K562 (cell line): Measurements from ENCODE around the gene FAM174C. TPM values are rescaled to one million over a fixed set of nuclear protein-coding genes. Genes with fewer than 3 reads are reported as not detected.

Experiments used
- ATAC-seq: fragments of 200-7000 bp; cut with Tn5 transposase; 3 replicates; pipeline ENCODE4 v1.9.1; 2020; ENCODE audit warnings: moderate library complexity
- BruUV-seq: library from RNA; stranded (reverse); fragments of 400-500 nt; replicated peaks from 2 replicates; lab custom pipeline; 2021; lab: Mats Ljungman, UMichigan
- CTCF ChIA-PET: fragments of 300-600 bp; formaldehyde crosslinking; extraction: SDS; loops from one replicate; lab custom pipeline; 2021; ENCODE audit warnings: low intra/inter-chr PET ratio; lab: Yijun Ruan, JAX
- POLR2A ChIA-PET: fragments of 300-600, 350-650 bp; sonication (Branson Sonifier 250); formaldehyde crosslinking; extraction: SDS; loops from one replicate; lab custom pipeline; 2021; ENCODE audit warnings: antibody characterized with exemption, inconsistent platforms; lab: Yijun Ruan, JAX
- DNase-seq, 4 experiments: peaks; one replicate each; pipeline versions ENCODE4 v3.0.0 to v3.0.0-alpha.2; 2011 to 2018; ENCODE audit warnings: low spot score in 3 of 4, mixed read lengths in 3 of 4; ENCODE audit errors: extremely low read depth in 1 of 4
- FAIRE-seq: peaks from 2 replicates; lab custom pipeline; 2011; peaks lifted over from hg19 to GRCh38; lab: Jason Lieb, UNC
- H2AFZ ChIP-seq: 2 replicates; pipeline ENCODE4 v1.6.0; 2011; ENCODE audit warnings: low read depth, low read length, control low read depth, inconsistent platforms
- H3K27ac ChIP-seq: fragments of 200-600 bp; 3 replicates; pipeline ENCODE4 v1.8.0; 2011; ENCODE audit warnings: low read depth, mild to moderate bottlenecking, control low read depth, inconsistent platforms, low read length, moderate library complexity, mixed read lengths; ENCODE audit errors: extremely low read depth
- H3K27me3 ChIP-seq, 2 experiments: fragments of 300-600 bp in 1 of 2; 2 replicates in 1 of 2; 3 replicates in 1 of 2; pipeline versions ENCODE4 v1.6.0 to v1.8.0; 2011; ENCODE audit warnings: inconsistent platforms in 2 of 2, low read length in 2 of 2, mild to moderate bottlenecking in 1 of 2, mixed read lengths in 1 of 2, moderate library complexity in 1 of 2; ENCODE audit not compliant: control insufficient read depth in 2 of 2, insufficient read depth in 2 of 2
- H3K36me3 ChIP-seq: fragments of 300-600 bp; 3 replicates; pipeline ENCODE4 v1.8.0; 2011; ENCODE audit warnings: mild to moderate bottlenecking, low read length, inconsistent platforms; ENCODE audit not compliant: control insufficient read depth, insufficient read depth
- H3K4me1 ChIP-seq, 2 experiments: fragments of 200-600 bp in 1 of 2; replicated peaks in 1 of 2; 2 replicates in 1 of 2; 3 replicates in 1 of 2; pipeline versions ENCODE4 v1.5.1 to v1.8.0; 2011; ENCODE audit warnings: inconsistent platforms in 2 of 2, low read length in 2 of 2, mild to moderate bottlenecking in 1 of 2, mixed read lengths in 1 of 2, moderate library complexity in 1 of 2; ENCODE audit not compliant: control insufficient read depth in 2 of 2, insufficient read depth in 2 of 2
- H3K4me2 ChIP-seq: 2 replicates; pipeline ENCODE4 v1.6.1; 2011; ENCODE audit warnings: low read length, control low read depth, inconsistent platforms, mixed read lengths; ENCODE audit not compliant: insufficient read depth
- H3K4me3 ChIP-seq: fragments of 200-600 bp; sonication (generic), shearing (Covaris generic); 2 replicates; pipeline ENCODE4 v1.5.1; 2016; ENCODE audit warnings: control low read depth, inconsistent platforms
- H3K79me2 ChIP-seq: fragments of 200-600 bp; 3 replicates; pipeline ENCODE4 v1.8.0; 2011; ENCODE audit warnings: low read length, inconsistent platforms; ENCODE audit not compliant: control insufficient read depth, insufficient read depth
- H3K9ac ChIP-seq, 2 experiments: 2 replicates each; pipeline versions ENCODE4 v1.6.0 to v1.6.1; 2011; ENCODE audit warnings: low read depth in 2 of 2, low read length in 2 of 2, control low read depth in 1 of 2, inconsistent platforms in 1 of 2, mild to moderate bottlenecking in 1 of 2, mixed read lengths in 1 of 2; ENCODE audit not compliant: insufficient read depth in 1 of 2
- H3K9me1 ChIP-seq: one replicate; pipeline ENCODE4 v1.6.0; 2011; ENCODE audit warnings: inconsistent platforms, mild to moderate bottlenecking, low read length, moderate library complexity; ENCODE audit not compliant: control insufficient read depth, insufficient read depth
- H3K9me3 ChIP-seq: replicated peaks from 2 replicates; pipeline ENCODE4 v1.5.1; 2011; ENCODE audit warnings: low read depth, low read length, inconsistent platforms; ENCODE audit not compliant: control insufficient read depth, insufficient read depth
- H4K20me1 ChIP-seq: replicated peaks from 2 replicates; pipeline ENCODE4 v1.6.1; 2011; ENCODE audit warnings: low read length, inconsistent platforms, mixed read lengths; ENCODE audit not compliant: control insufficient read depth, insufficient read depth
- ATF4 ChIP-seq: fragments of 450-650 bp; formaldehyde crosslinking; IDR thresholded peaks from 2 replicates; pipeline ENCODE4 v1.4.0; 2022; ENCODE audit warnings: mild to moderate bottlenecking, moderate library complexity
- BHLHE40 ChIP-seq: IDR thresholded peaks from 2 replicates; pipeline ENCODE4 v1.6.1; 2011; ENCODE audit warnings: low read length, improper control_type of control experiment
- BMI1 ChIP-seq: fragments of 150-350 bp; IDR thresholded peaks from 2 replicates; pipeline ENCODE4 v1.6.1; 2014; ENCODE audit warnings: low read length
- HDAC2 ChIP-seq: fragments of 450-650 bp; IDR thresholded peaks from 2 replicates; pipeline ENCODE4 v1.6.1; 2016; ENCODE audit warnings: mild to moderate bottlenecking
- MAZ ChIP-seq, 2 experiments: fragments of 450-650 bp in 1 of 2; sonication (generic) in 1 of 2; formaldehyde crosslinking; IDR thresholded peaks in 1 of 2; conservative IDR thresholded peaks in 1 of 2; 2 replicates each; pipeline versions ENCODE4 v1.4.0 to v1.5.0; 2020; ENCODE audit warnings: mild to moderate bottlenecking in 1 of 2, missing genetic modification reagents in 1 of 2
- MTA2 ChIP-seq: fragments of 450-650 bp; IDR thresholded peaks from 2 replicates; pipeline ENCODE4 v1.6.1; 2016; ENCODE audit warnings: low read depth
- NCOA6 ChIP-seq: fragments of 450-650 bp; IDR thresholded peaks from 2 replicates; pipeline ENCODE4 v1.6.1; 2017; ENCODE audit warnings: mild to moderate bottlenecking
- PCBP1 ChIP-seq: fragments of 200-400 bp; formaldehyde crosslinking; IDR thresholded peaks from 2 replicates; pipeline ENCODE4 v1.6.1; 2018; ENCODE audit warnings: mild to moderate bottlenecking, low read depth, low read length; ENCODE audit not compliant: poor library complexity, severe bottlenecking
- PRPF4 ChIP-seq: fragments of 200-400 bp; formaldehyde crosslinking; IDR thresholded peaks from one replicate; pipeline ENCODE4 v1.6.1; 2017; ENCODE audit warnings: low read length, low read depth, mild to moderate bottlenecking; ENCODE audit not compliant: insufficient read depth, poor library complexity, severe bottlenecking
- RBM22 ChIP-seq: fragments of 200-400 bp; formaldehyde crosslinking; IDR thresholded peaks from 2 replicates; pipeline ENCODE4 v1.6.1; 2018; ENCODE audit warnings: low read length, low read depth; ENCODE audit not compliant: poor library complexity, severe bottlenecking
- SIN3B ChIP-seq: fragments of 450-650 bp; IDR thresholded peaks from 2 replicates; pipeline ENCODE4 v1.6.1; 2017; ENCODE audit warnings: low read depth, mild to moderate bottlenecking, moderate library complexity
- WHSC1 ChIP-seq: IDR thresholded peaks from one replicate; pipeline ENCODE4 v1.6.1; 2012; ENCODE audit warnings: low read length, control low read depth, inconsistent platforms
- ZBTB7A ChIP-seq: IDR thresholded peaks from 2 replicates; pipeline ENCODE4 v1.6.1; 2011; ENCODE audit warnings: low read depth, mild to moderate bottlenecking, low read length, moderate library complexity, borderline replicate concordance; ENCODE audit not compliant: control insufficient read depth
- ZFP36 ChIP-seq: fragments of 150-350 bp; IDR thresholded peaks from 2 replicates; pipeline ENCODE4 v1.6.1; 2018; ENCODE audit warnings: low read length, low read depth; ENCODE audit not compliant: partially characterized antibody
- ZNF444 ChIP-seq: fragments of 250-450 bp; sonication (Bioruptor Pico); IDR thresholded peaks from 2 replicates; pipeline ENCODE4 v1.4.0; 2020; ENCODE audit warnings: mild to moderate bottlenecking, moderate library complexity
- ZNF695 ChIP-seq: fragments of 450-650 bp; formaldehyde crosslinking; IDR thresholded peaks from 2 replicates; pipeline ENCODE4 v1.4.0; 2020; ENCODE audit warnings: mild to moderate bottlenecking, moderate library complexity
- WGBS: fragments of 100-300 bp; shearing (Covaris generic); methylation state at CpG from one replicate; pipeline ENCODE4 v1.1.6; 2016; ENCODE audit warnings: low coverage, mixed read lengths; ENCODE audit not compliant: insufficient coverage; ENCODE audit errors: missing lambda C conversion rate; 5-methylcytosine and 5-hydroxymethylcytosine counted together
- in situ Hi-C: fragments of 300-500 bp; cut with MboI; formaldehyde crosslinking; loops from 4 replicates; pipeline ENCODE4 v1.15.0; 2018; ENCODE audit warnings: inconsistent platforms, mixed read lengths
- intact Hi-C: fragments of 100-400 bp; cut with micrococcal nuclease; formaldehyde crosslinking; loops from 2 replicates; pipeline ENCODE4 v1.14.2; 2022
- polyA plus RNA-seq, 8 experiments: library from polyadenylated mRNA; depleted of rRNA in 4 of 8; stranded (reverse) in 5 of 8; unstranded in 3 of 8; fragments of >200 nt; fragmentation: Nextera tagmentation in 2 of 8; fragmentation: Illumina TruSeq in 1 of 8; extraction: Ambion mirVana in 2 of 8; extraction: Trizol in 1 of 8; gene quantifications; 2 replicates each; pipeline versions ENCODE4 v1.2.1 to v1.2.3, GENCODE V29; 2011 to 2014; ENCODE audit warnings: inconsistent platforms in 1 of 8, missing spikeins in 1 of 8
- total RNA-seq, 7 experiments: library from RNA; depleted of rRNA in 6 of 7; stranded (reverse); fragments of >200 nt in 6 of 7; fragmentation: Illumina TruSeq in 2 of 7; extraction: Trizol in 2 of 7; gene quantifications; 2 replicates each; pipeline versions ENCODE4 v1.2.1 to v1.2.3, GENCODE V29; 2011 to 2021; ENCODE audit warnings: low replicate concordance in 1 of 7
- TF ChIP-seq, protein P1 (sequence below): fragments of 200-800 bp; sonication (Bioruptor generic); IDR thresholded peaks from 2 replicates; pipeline ENCODE4 v1.6.1; 2017; ENCODE audit warnings: missing genetic modification characterization, missing compliant biosample characterization
- TF ChIP-seq, protein P2 (sequence below): IDR thresholded peaks from 2 replicates; pipeline ENCODE4 v1.6.1; 2014; ENCODE audit warnings: antibody characterized with exemption

FAM174C gene
- total and polyA plus RNA-seq, 9 of the 15 experiments (the other 6 are each of a cell fraction or from before 2014, with no cell fraction given), result 0.66 to 89.6 (median 20.3) TPM

DNA sequence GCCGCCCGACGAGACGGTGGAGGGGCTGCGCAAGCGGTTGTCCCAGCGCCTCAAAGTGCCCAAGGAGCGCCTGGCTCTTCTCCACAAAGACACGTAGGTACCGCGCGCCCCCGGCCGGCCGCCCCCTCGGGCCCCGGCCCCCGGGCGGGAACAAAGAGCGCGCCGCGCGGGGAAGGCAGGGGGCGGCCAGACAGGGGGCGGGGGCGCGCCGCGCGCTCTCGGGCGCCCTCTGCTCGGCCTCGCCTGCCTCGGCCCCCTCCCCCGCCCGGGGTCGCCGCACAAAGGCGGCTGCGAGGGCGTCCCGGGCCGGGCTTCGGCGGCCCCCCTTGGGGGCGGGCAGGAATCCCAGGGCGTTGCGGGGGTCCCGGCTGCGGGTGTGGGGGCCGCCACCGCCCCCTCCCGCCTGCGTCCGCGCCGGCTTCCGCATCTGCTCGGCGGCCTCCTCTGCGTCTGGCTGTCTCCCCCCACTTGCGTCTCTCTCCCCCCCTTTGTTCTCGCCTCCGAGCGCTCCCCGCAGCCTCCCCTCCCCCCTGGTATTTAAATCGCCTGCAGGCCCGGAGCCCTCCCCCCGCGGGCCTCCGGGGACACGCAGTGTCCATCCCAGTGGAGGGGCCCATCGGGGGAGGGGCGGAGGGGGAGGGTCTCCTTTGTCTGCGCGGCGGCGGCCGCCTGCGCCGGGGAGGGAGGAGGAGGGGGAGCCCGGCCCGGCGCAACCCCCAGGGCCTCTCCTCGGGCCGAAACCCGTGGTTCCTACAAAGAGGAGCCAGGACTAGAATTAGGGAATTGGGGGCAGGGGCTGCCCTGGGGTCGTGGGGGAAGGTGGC, 24.7 kb upstream of the FAM174C start:
- CTCF ChIA-PET, result interaction anchor here (0.7 kb wide), 1 partner anchor 161 kb away, joined by 6 read pairs; no protein-coding TSS in a partner anchor
- Histone ChIP-seq H3K4me2 (peak overlapping the region; percentile 84), H3K4me1 (peaks cover 31 to 95% of the 10 kb centered on the region in 2 experiments), H3K36me3 (peaks cover 54% of the 10 kb centered on the region; the same call in 1 of the 3 replicates), H3K4me3 (peak overlapping the region; percentile 93), H3K27ac (peak overlapping the region; percentile 82), H3K79me2 (peaks cover 63% of the 10 kb centered on the region), H4K20me1 (no peaks in the 10 kb centered on the region), H2AFZ (no peak overlapping the region), H3K9ac (peak overlapping the region; percentile 79 to 96), H3K9me3 (no peaks in the 10 kb centered on the region), H3K27me3 (no peaks in the 10 kb centered on the region), H3K9me1 (no peaks in the 10 kb centered on the region)
- intact Hi-C loops, result no loop called here
- no TSS peak for BruUV-seq
- POLR2A ChIA-PET, result interaction anchor here (0.6 to 7.8 kb wide), 5 partner anchors 16 to 341 kb away, joined by 3 to 88 read pairs (median 6); partner anchors contain the start of gene CIRBP
- WGBS, result 0% methylated on average over 3 of the region's 90 CpGs
- DNase-seq, result peak in 3 of 4 experiments; percentile 57 to 88 (median 72)
- in situ Hi-C loops, result no loop called here
- FAIRE-seq, result no peak
- ATAC-seq, result peak; percentile 1
- TF ChIP-seq ZFP36 (no peak), HDAC2 (no peak), BHLHE40 (no peak), MTA2 (no peak), RBM22 (peak; percentile 70), WHSC1 (no peak), BMI1 (no peak), PCBP1 (peak; percentile 80), ZNF444 (CRISPR knock-in tag) (peak; percentile 84), PRPF4 (peak; percentile 9), SIN3B (peak; percentile 56; the same call in 1 of the 2 replicates), ZNF695 (no peak), NCOA6 (no peak), MAZ (CRISPR knock-in tag; conservative IDR thresholded peaks at IDR 0.05 in 1 of 2, IDR thresholded peaks at IDR 0.05 in 1 of 2) (0 out of 4 replicates have a peak, but pooled peaks of 1 of the 2 experiments have one; percentile 25), ZBTB7A (peak; percentile 90), ATF4 (CRISPR knock-in tag) (no peak)
- TF ChIP-seq, protein P1, sequence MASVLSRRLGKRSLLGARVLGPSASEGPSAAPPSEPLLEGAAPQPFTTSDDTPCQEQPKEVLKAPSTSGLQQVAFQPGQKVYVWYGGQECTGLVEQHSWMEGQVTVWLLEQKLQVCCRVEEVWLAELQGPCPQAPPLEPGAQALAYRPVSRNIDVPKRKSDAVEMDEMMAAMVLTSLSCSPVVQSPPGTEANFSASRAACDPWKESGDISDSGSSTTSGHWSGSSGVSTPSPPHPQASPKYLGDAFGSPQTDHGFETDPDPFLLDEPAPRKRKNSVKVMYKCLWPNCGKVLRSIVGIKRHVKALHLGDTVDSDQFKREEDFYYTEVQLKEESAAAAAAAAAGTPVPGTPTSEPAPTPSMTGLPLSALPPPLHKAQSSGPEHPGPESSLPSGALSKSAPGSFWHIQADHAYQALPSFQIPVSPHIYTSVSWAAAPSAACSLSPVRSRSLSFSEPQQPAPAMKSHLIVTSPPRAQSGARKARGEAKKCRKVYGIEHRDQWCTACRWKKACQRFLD (CRISPR knock-in tag), result 0 out of 2 replicates have a peak, but pooled peaks have one; percentile 0
- TF ChIP-seq, protein P2, sequence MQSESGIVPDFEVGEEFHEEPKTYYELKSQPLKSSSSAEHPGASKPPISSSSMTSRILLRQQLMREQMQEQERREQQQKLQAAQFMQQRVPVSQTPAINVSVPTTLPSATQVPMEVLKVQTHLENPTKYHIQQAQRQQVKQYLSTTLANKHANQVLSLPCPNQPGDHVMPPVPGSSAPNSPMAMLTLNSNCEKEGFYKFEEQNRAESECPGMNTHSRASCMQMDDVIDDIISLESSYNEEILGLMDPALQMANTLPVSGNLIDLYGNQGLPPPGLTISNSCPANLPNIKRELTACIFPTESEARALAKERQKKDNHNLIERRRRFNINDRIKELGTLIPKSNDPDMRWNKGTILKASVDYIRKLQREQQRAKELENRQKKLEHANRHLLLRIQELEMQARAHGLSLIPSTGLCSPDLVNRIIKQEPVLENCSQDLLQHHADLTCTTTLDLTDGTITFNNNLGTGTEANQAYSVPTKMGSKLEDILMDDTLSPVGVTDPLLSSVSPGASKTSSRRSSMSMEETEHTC, result no peak
